IMR-90 (cell line): Measurements from ENCODE around the gene ACSS1. TPM values are rescaled to one million over a fixed set of nuclear protein-coding genes. Genes with fewer than 3 reads are reported as not detected.

ENCODE experiments used
- ATAC-seq: fragments of 200-7000 bp; cut with Tn5 transposase; 2 replicates; pipeline ENCODE4 v1.9.1; 2020; ENCODE audit warnings: low read depth, mild to moderate bottlenecking, moderate library complexity
- BruUV-seq: library from RNA; stranded (reverse); fragments of 400-500 nt; replicated peaks from 2 replicates; lab custom pipeline; 2021; lab: Mats Ljungman, UMichigan
- CTCF ChIA-PET: fragments of 300-600 bp; formaldehyde crosslinking; extraction: SDS; loops from one replicate; lab custom pipeline; 2021; ENCODE audit warnings: antibody characterized with exemption; lab: Yijun Ruan, JAX
- POLR2A ChIA-PET: fragments of 300-600 bp; sonication (Branson Sonifier 250); formaldehyde crosslinking; loops from one replicate; lab custom pipeline; 2022; ENCODE audit warnings: antibody characterized with exemption; ENCODE audit not compliant: unreplicated experiment; lab: Charles Lee
- DNase-seq: peaks from one replicate; pipeline ENCODE4 v3.0.0; 2013
- H2AFZ ChIP-seq: replicated peaks from 2 replicates; pipeline ENCODE3; 2013; ENCODE audit warnings: low read length, mild to moderate bottlenecking; ENCODE audit not compliant: poor library complexity
- H2AK5ac ChIP-seq: 2 replicates; pipeline ENCODE4 v1.6.1; 2013; ENCODE audit warnings: low read depth, low read length, inconsistent platforms
- H2AK9ac ChIP-seq: replicated peaks from 2 replicates; pipeline ENCODE3; 2013; ENCODE audit warnings: mild to moderate bottlenecking, low read depth, low read length, moderate library complexity; ENCODE audit not compliant: poor library complexity
- H2BK120ac ChIP-seq: 2 replicates; pipeline ENCODE4 v1.6.1; 2013; ENCODE audit warnings: low read depth, low read length, inconsistent platforms
- H2BK15ac ChIP-seq: 3 replicates; pipeline ENCODE4 v1.6.1; 2013; ENCODE audit warnings: low read depth, low read length, inconsistent platforms
- H2BK20ac ChIP-seq: 2 replicates; pipeline ENCODE4 v1.6.1; 2013; ENCODE audit warnings: low read depth, mild to moderate bottlenecking, inconsistent platforms, low read length, moderate library complexity
- H2BK5ac ChIP-seq: 2 replicates; pipeline ENCODE4 v1.6.1; 2013; ENCODE audit warnings: mild to moderate bottlenecking, low read depth, low read length, inconsistent platforms; ENCODE audit not compliant: poor library complexity, severe bottlenecking
- H3K14ac ChIP-seq: replicated peaks from 2 replicates; pipeline ENCODE4 v1.6.1; 2013; ENCODE audit warnings: low read depth, low read length, inconsistent platforms
- H3K18ac ChIP-seq: 2 replicates; pipeline ENCODE4 v1.6.1; 2013; ENCODE audit warnings: low read depth, low read length, control low read depth
- H3K23ac ChIP-seq: 2 replicates; pipeline ENCODE4 v1.6.1; 2013; ENCODE audit warnings: low read depth, low read length, inconsistent platforms
- H3K27ac ChIP-seq: 2 replicates; pipeline ENCODE4 v1.5.1; 2013; ENCODE audit warnings: mild to moderate bottlenecking, control low read depth, low read length; ENCODE audit not compliant: insufficient read depth
- H3K27me3 ChIP-seq: 2 replicates; pipeline ENCODE4 v1.6.1; 2013; ENCODE audit warnings: low read length; ENCODE audit not compliant: control insufficient read depth, insufficient read depth
- H3K36me3 ChIP-seq: 2 replicates; pipeline ENCODE4 v1.6.1; 2013; ENCODE audit warnings: low read length, mixed read lengths; ENCODE audit not compliant: control insufficient read depth, insufficient read depth
- H3K4ac ChIP-seq: 2 replicates; pipeline ENCODE4 v1.6.1; 2013; ENCODE audit warnings: low read depth, low read length, inconsistent platforms
- H3K4me1 ChIP-seq: 2 replicates; pipeline ENCODE4 v1.6.1; 2013; ENCODE audit warnings: low read length, mixed read lengths; ENCODE audit not compliant: control insufficient read depth, insufficient read depth
- H3K4me2 ChIP-seq: 2 replicates; pipeline ENCODE4 v1.6.1; 2013; ENCODE audit warnings: low read depth, mild to moderate bottlenecking, control low read depth, low read length, moderate library complexity
- H3K4me3 ChIP-seq: 2 replicates; pipeline ENCODE4 v1.5.1; 2013; ENCODE audit warnings: low read depth, mild to moderate bottlenecking, control low read depth, low read length, moderate library complexity; ENCODE audit not compliant: insufficient read depth
- H3K56ac ChIP-seq: 2 replicates; pipeline ENCODE4 v1.6.1; 2013; ENCODE audit warnings: low read length, inconsistent platforms; ENCODE audit not compliant: insufficient read depth; ENCODE audit errors: extremely low read depth
- H3K79me1 ChIP-seq, 2 experiments: 2 replicates each; pipeline ENCODE4 v1.6.1; 2013; ENCODE audit warnings: low read length in 2 of 2, inconsistent platforms in 1 of 2, low read depth in 1 of 2
- H3K9ac ChIP-seq: 2 replicates; pipeline ENCODE4 v1.6.1; 2013; ENCODE audit warnings: low read depth, low read length, control low read depth
- H3K9me1 ChIP-seq: 2 replicates; pipeline ENCODE4 v1.6.1; 2013; ENCODE audit warnings: low read length, inconsistent platforms; ENCODE audit not compliant: insufficient read depth
- H3K9me3 ChIP-seq: 2 replicates; pipeline ENCODE4 v1.6.1; 2013; ENCODE audit warnings: low read length; ENCODE audit not compliant: control insufficient read depth, insufficient read depth
- H4K20me1 ChIP-seq: 2 replicates; pipeline ENCODE4 v1.6.1; 2013; ENCODE audit warnings: low read length, inconsistent platforms; ENCODE audit not compliant: insufficient read depth
- H4K5ac ChIP-seq: 2 replicates; pipeline ENCODE4 v1.6.1; 2013; ENCODE audit warnings: mild to moderate bottlenecking, low read depth, low read length, control low read depth
- H4K8ac ChIP-seq, 2 experiments: 2 replicates each; pipeline ENCODE4 v1.6.1; 2013; ENCODE audit warnings: low read depth in 2 of 2, low read length in 2 of 2, control low read depth in 1 of 2, inconsistent platforms in 1 of 2
- H4K91ac ChIP-seq: 2 replicates; pipeline ENCODE4 v1.6.1; 2013; ENCODE audit warnings: low read depth, low read length, inconsistent platforms; ENCODE audit not compliant: insufficient read depth
- CHD1 ChIP-seq: IDR thresholded peaks from 2 replicates; pipeline ENCODE4 v1.6.1; 2012; ENCODE audit warnings: low read depth, low read length, improper control_type of control experiment
- CTCF ChIP-seq: conservative IDR thresholded peaks from 2 replicates; pipeline ENCODE4 v1.5.1; 2012; ENCODE audit warnings: mild to moderate bottlenecking, low read depth, low read length, improper control_type of control experiment
- MAFK ChIP-seq: IDR thresholded peaks from 2 replicates; pipeline ENCODE4 v1.6.1; 2012; ENCODE audit warnings: low read depth, low read length, improper control_type of control experiment
- MAZ ChIP-seq: IDR thresholded peaks from 2 replicates; pipeline ENCODE4 v1.6.1; 2012; ENCODE audit warnings: low read depth, mild to moderate bottlenecking, low read length, improper control_type of control experiment, moderate library complexity, borderline replicate concordance
- NFE2L2 ChIP-seq: fragments of 150-350 bp; IDR thresholded peaks from 2 replicates; pipeline ENCODE4 v1.6.1; 2016; ENCODE audit warnings: low read depth, mild to moderate bottlenecking, low read length
- POLR2A ChIP-seq: IDR thresholded peaks from 2 replicates; pipeline ENCODE4 v1.6.1; 2012; ENCODE audit warnings: mild to moderate bottlenecking, low read depth, low read length
- RAD21 ChIP-seq: IDR thresholded peaks from 2 replicates; pipeline ENCODE4 v1.6.1; 2012; ENCODE audit warnings: low read length, improper control_type of control experiment
- RFX5 ChIP-seq: IDR thresholded peaks from 2 replicates; pipeline ENCODE4 v1.8.0; 2012; ENCODE audit warnings: low read depth, mild to moderate bottlenecking, low read length, moderate library complexity
- SMC3 ChIP-seq: fragments of 150-350 bp; IDR thresholded peaks from 2 replicates; pipeline ENCODE4 v1.6.1; 2016; ENCODE audit warnings: low read depth, mild to moderate bottlenecking, antibody characterized with exemption, low read length, moderate library complexity
- USF2 ChIP-seq: fragments of 150-350 bp; IDR thresholded peaks from 2 replicates; pipeline ENCODE4 v1.6.1; 2017; ENCODE audit warnings: mild to moderate bottlenecking, antibody characterized with exemption, low read length, low read depth
- WGBS, 2 experiments: methylation state at CpG; one replicate each; pipeline versions ENCODE4 v1.1.5 to v1.1.7; 2013; ENCODE audit warnings: missing lambda C conversion rate in 2 of 2; ENCODE audit not compliant: insufficient read length in 1 of 2; ENCODE audit errors: extremely low coverage in 2 of 2; 5-methylcytosine and 5-hydroxymethylcytosine counted together
- dilution Hi-C: fragments of 300-500 bp; cut with HindIII; formaldehyde crosslinking; loops from one replicate; pipeline ENCODE4 v1.14.3; 2018; ENCODE audit warnings: low sequenced_read_pairs; ENCODE audit not compliant: unreplicated experiment
- in situ Hi-C: fragments of 300-500 bp; cut with MboI; formaldehyde crosslinking; loops from 3 replicates; pipeline ENCODE4 v1.14.3; 2019; ENCODE audit warnings: low sequenced_read_pairs, inconsistent platforms, mixed read lengths
- intact Hi-C: fragments of 100-400 bp; cut with micrococcal nuclease; formaldehyde crosslinking; loops from 2 replicates; pipeline ENCODE4 v1.10.0; 2022
- polyA plus RNA-seq, 3 experiments: library from polyadenylated mRNA; depleted of rRNA; stranded (reverse); fragments of >200 nt; gene quantifications; 2 replicates each; pipeline ENCODE4 v1.2.3, GENCODE V29; 2012; ENCODE audit warnings: low replicate concordance in 1 of 3
- total RNA-seq: library from RNA; depleted of rRNA; stranded (reverse); fragments of >200 nt; gene quantifications from 2 replicates; pipeline ENCODE4 v1.2.3, GENCODE V29; 2012

The ACSS1 gene
- total and polyA plus RNA-seq, 2 of the 4 experiments (the other 2 are of a cell fraction), result 0.72 to 1.2 TPM

- H3K27me3 ChIP-seq, result peaks cover 48% of the 10 kb centered on the region
- TF ChIP-seq RAD21, result no peak
- TF ChIP-seq CHD1, result no peak
- TF ChIP-seq RFX5, result no peak
- no peak for TF ChIP-seq CTCF
- TF ChIP-seq NFE2L2, result no peak
- TF ChIP-seq USF2, result no peak
- no peak for TF ChIP-seq MAZ
- TF ChIP-seq SMC3, result no peak
- TF ChIP-seq POLR2A, result no peak
- TF ChIP-seq MAFK, result no peak
- no peak overlapping the region for H2AK9ac ChIP-seq
These were observed 13.0 kb upstream of the ACSS1 start for GRCh38 chr20:25070821-25071473.

More at GRCh38 chr20:25070821-25071473, 13.0 kb upstream of the ACSS1 start:
- Histone ChIP-seq H3K14ac (no peak overlapping the region), H2BK20ac (no peak overlapping the region), H2BK15ac (no peak overlapping the region), H3K23ac (no peak overlapping the region), H3K4ac (no peak overlapping the region), H4K5ac (no peak overlapping the region), H3K56ac (no peak overlapping the region), H3K4me2 (no peak overlapping the region), H2BK120ac (no peak overlapping the region), H3K79me1 (no peaks in the 10 kb centered on the region), H4K20me1 (no peaks in the 10 kb centered on the region), H2BK5ac (no peak overlapping the region), H2AK5ac (no peak overlapping the region), H3K18ac (no peak overlapping the region), H3K4me3 (no peak overlapping the region), H4K8ac (no peak overlapping the region), H3K27ac (no peak overlapping the region), H2AFZ (no peak overlapping the region), H3K36me3 (no peaks in the 10 kb centered on the region), H3K9ac (no peak overlapping the region), H3K9me3 (no peaks in the 10 kb centered on the region), H4K91ac (no peak overlapping the region), H3K4me1 (no peaks in the 10 kb centered on the region), H3K9me1 (peaks cover 9% of the 10 kb centered on the region)
- POLR2A ChIA-PET, result no interaction called here
- dilution Hi-C loops (no loop called here), in situ Hi-C loops (loop anchor here (10.0 kb wide), 1 partner anchor 104 kb away; no protein-coding TSS in a partner anchor), intact Hi-C loops (no loop called here)
- ATAC-seq (no peak), DNase-seq (no peak)
- 60% methylated on average over 2 of the region's 5 CpGs; no CpG with 5 or more reads in 1 of the 2 experiments for WGBS, 2 experiments
- no TSS peak for BruUV-seq
- CTCF ChIA-PET, result interaction anchor here (1.1 kb wide), 1 partner anchor 109 kb away, joined by 3 read pairs; no protein-coding TSS in a partner anchor
